IMR-90 (cell line): ENCODE data around the gene ARID3C. TPM values are rescaled to one million over a fixed set of nuclear protein-coding genes. Genes with fewer than 3 reads are reported as not detected.

ENCODE experiments used
- ATAC-seq: fragments of 200-7000 bp; cut with Tn5 transposase; 2 replicates; pipeline ENCODE4 v1.9.1; 2020; ENCODE audit warnings: low read depth, mild to moderate bottlenecking, moderate library complexity
- BruUV-seq: library from RNA; stranded (reverse); fragments of 400-500 nt; replicated peaks from 2 replicates; lab custom pipeline; 2021; lab: Mats Ljungman, UMichigan
- CTCF ChIA-PET: fragments of 300-600 bp; formaldehyde crosslinking; extraction: SDS; loops from one replicate; lab custom pipeline; 2021; ENCODE audit warnings: antibody characterized with exemption; lab: Yijun Ruan, JAX
- POLR2A ChIA-PET: fragments of 300-600 bp; sonication (Branson Sonifier 250); formaldehyde crosslinking; loops from one replicate; lab custom pipeline; 2022; ENCODE audit warnings: antibody characterized with exemption; ENCODE audit not compliant: unreplicated experiment; lab: Charles Lee
- DNase-seq: peaks from one replicate; pipeline ENCODE4 v3.0.0; 2013
- H2AFZ ChIP-seq: replicated peaks from 2 replicates; pipeline ENCODE3; 2013; ENCODE audit warnings: low read length, mild to moderate bottlenecking; ENCODE audit not compliant: poor library complexity
- H2AK5ac ChIP-seq: 2 replicates; pipeline ENCODE4 v1.6.1; 2013; ENCODE audit warnings: low read depth, low read length, inconsistent platforms
- H2AK9ac ChIP-seq: replicated peaks from 2 replicates; pipeline ENCODE3; 2013; ENCODE audit warnings: mild to moderate bottlenecking, low read depth, low read length, moderate library complexity; ENCODE audit not compliant: poor library complexity
- H2BK120ac ChIP-seq: 2 replicates; pipeline ENCODE4 v1.6.1; 2013; ENCODE audit warnings: low read depth, low read length, inconsistent platforms
- H2BK15ac ChIP-seq: 3 replicates; pipeline ENCODE4 v1.6.1; 2013; ENCODE audit warnings: low read depth, low read length, inconsistent platforms
- H2BK20ac ChIP-seq: 2 replicates; pipeline ENCODE4 v1.6.1; 2013; ENCODE audit warnings: low read depth, mild to moderate bottlenecking, inconsistent platforms, low read length, moderate library complexity
- H2BK5ac ChIP-seq: 2 replicates; pipeline ENCODE4 v1.6.1; 2013; ENCODE audit warnings: mild to moderate bottlenecking, low read depth, low read length, inconsistent platforms; ENCODE audit not compliant: poor library complexity, severe bottlenecking
- H3K14ac ChIP-seq: replicated peaks from 2 replicates; pipeline ENCODE4 v1.6.1; 2013; ENCODE audit warnings: low read depth, low read length, inconsistent platforms
- H3K18ac ChIP-seq: 2 replicates; pipeline ENCODE4 v1.6.1; 2013; ENCODE audit warnings: low read depth, low read length, control low read depth
- H3K23ac ChIP-seq: 2 replicates; pipeline ENCODE4 v1.6.1; 2013; ENCODE audit warnings: low read depth, low read length, inconsistent platforms
- H3K27ac ChIP-seq: 2 replicates; pipeline ENCODE4 v1.5.1; 2013; ENCODE audit warnings: mild to moderate bottlenecking, control low read depth, low read length; ENCODE audit not compliant: insufficient read depth
- H3K27me3 ChIP-seq: 2 replicates; pipeline ENCODE4 v1.6.1; 2013; ENCODE audit warnings: low read length; ENCODE audit not compliant: control insufficient read depth, insufficient read depth
- H3K36me3 ChIP-seq: 2 replicates; pipeline ENCODE4 v1.6.1; 2013; ENCODE audit warnings: low read length, mixed read lengths; ENCODE audit not compliant: control insufficient read depth, insufficient read depth
- H3K4ac ChIP-seq: 2 replicates; pipeline ENCODE4 v1.6.1; 2013; ENCODE audit warnings: low read depth, low read length, inconsistent platforms
- H3K4me1 ChIP-seq: 2 replicates; pipeline ENCODE4 v1.6.1; 2013; ENCODE audit warnings: low read length, mixed read lengths; ENCODE audit not compliant: control insufficient read depth, insufficient read depth
- H3K4me2 ChIP-seq: 2 replicates; pipeline ENCODE4 v1.6.1; 2013; ENCODE audit warnings: low read depth, mild to moderate bottlenecking, control low read depth, low read length, moderate library complexity
- H3K4me3 ChIP-seq: 2 replicates; pipeline ENCODE4 v1.5.1; 2013; ENCODE audit warnings: low read depth, mild to moderate bottlenecking, control low read depth, low read length, moderate library complexity; ENCODE audit not compliant: insufficient read depth
- H3K56ac ChIP-seq: 2 replicates; pipeline ENCODE4 v1.6.1; 2013; ENCODE audit warnings: low read length, inconsistent platforms; ENCODE audit not compliant: insufficient read depth; ENCODE audit errors: extremely low read depth
- H3K79me1 ChIP-seq, 2 experiments: 2 replicates each; pipeline ENCODE4 v1.6.1; 2013; ENCODE audit warnings: low read length in 2 of 2, inconsistent platforms in 1 of 2, low read depth in 1 of 2
- H3K9ac ChIP-seq: 2 replicates; pipeline ENCODE4 v1.6.1; 2013; ENCODE audit warnings: low read depth, low read length, control low read depth
- H3K9me1 ChIP-seq: 2 replicates; pipeline ENCODE4 v1.6.1; 2013; ENCODE audit warnings: low read length, inconsistent platforms; ENCODE audit not compliant: insufficient read depth
- H3K9me3 ChIP-seq: 2 replicates; pipeline ENCODE4 v1.6.1; 2013; ENCODE audit warnings: low read length; ENCODE audit not compliant: control insufficient read depth, insufficient read depth
- H4K20me1 ChIP-seq: 2 replicates; pipeline ENCODE4 v1.6.1; 2013; ENCODE audit warnings: low read length, inconsistent platforms; ENCODE audit not compliant: insufficient read depth
- H4K5ac ChIP-seq: 2 replicates; pipeline ENCODE4 v1.6.1; 2013; ENCODE audit warnings: mild to moderate bottlenecking, low read depth, low read length, control low read depth
- H4K8ac ChIP-seq, 2 experiments: 2 replicates each; pipeline ENCODE4 v1.6.1; 2013; ENCODE audit warnings: low read depth in 2 of 2, low read length in 2 of 2, control low read depth in 1 of 2, inconsistent platforms in 1 of 2
- H4K91ac ChIP-seq: 2 replicates; pipeline ENCODE4 v1.6.1; 2013; ENCODE audit warnings: low read depth, low read length, inconsistent platforms; ENCODE audit not compliant: insufficient read depth
- MAFK ChIP-seq: IDR thresholded peaks from 2 replicates; pipeline ENCODE4 v1.6.1; 2012; ENCODE audit warnings: low read depth, low read length, improper control_type of control experiment
- MAZ ChIP-seq: IDR thresholded peaks from 2 replicates; pipeline ENCODE4 v1.6.1; 2012; ENCODE audit warnings: low read depth, mild to moderate bottlenecking, low read length, improper control_type of control experiment, moderate library complexity, borderline replicate concordance
- RAD21 ChIP-seq: IDR thresholded peaks from 2 replicates; pipeline ENCODE4 v1.6.1; 2012; ENCODE audit warnings: low read length, improper control_type of control experiment
- RCOR1 ChIP-seq: IDR thresholded peaks from 2 replicates; pipeline ENCODE4 v1.6.1; 2012; ENCODE audit warnings: mild to moderate bottlenecking, low read length, improper control_type of control experiment; ENCODE audit not compliant: insufficient replicate concordance
- RFX5 ChIP-seq: IDR thresholded peaks from 2 replicates; pipeline ENCODE4 v1.8.0; 2012; ENCODE audit warnings: low read depth, mild to moderate bottlenecking, low read length, moderate library complexity
- SMC3 ChIP-seq: fragments of 150-350 bp; IDR thresholded peaks from 2 replicates; pipeline ENCODE4 v1.6.1; 2016; ENCODE audit warnings: low read depth, mild to moderate bottlenecking, antibody characterized with exemption, low read length, moderate library complexity
- WGBS, 2 experiments: methylation state at CpG; one replicate each; pipeline versions ENCODE4 v1.1.5 to v1.1.7; 2013; ENCODE audit warnings: missing lambda C conversion rate in 2 of 2; ENCODE audit not compliant: insufficient read length in 1 of 2; ENCODE audit errors: extremely low coverage in 2 of 2; 5-methylcytosine and 5-hydroxymethylcytosine counted together
- dilution Hi-C: fragments of 300-500 bp; cut with HindIII; formaldehyde crosslinking; loops from one replicate; pipeline ENCODE4 v1.14.3; 2018; ENCODE audit warnings: low sequenced_read_pairs; ENCODE audit not compliant: unreplicated experiment
- in situ Hi-C: fragments of 300-500 bp; cut with MboI; formaldehyde crosslinking; loops from 3 replicates; pipeline ENCODE4 v1.14.3; 2019; ENCODE audit warnings: low sequenced_read_pairs, inconsistent platforms, mixed read lengths
- intact Hi-C: fragments of 100-400 bp; cut with micrococcal nuclease; formaldehyde crosslinking; loops from 2 replicates; pipeline ENCODE4 v1.10.0; 2022
- polyA plus RNA-seq, 3 experiments: library from polyadenylated mRNA; depleted of rRNA; stranded (reverse); fragments of >200 nt; gene quantifications; 2 replicates each; pipeline ENCODE4 v1.2.3, GENCODE V29; 2012; ENCODE audit warnings: low replicate concordance in 1 of 3
- total RNA-seq: library from RNA; depleted of rRNA; stranded (reverse); fragments of >200 nt; gene quantifications from 2 replicates; pipeline ENCODE4 v1.2.3, GENCODE V29; 2012
- TF ChIP-seq, protein P1 (sequence below): fragments of 150-350 bp; IDR thresholded peaks from 2 replicates; pipeline ENCODE4 v1.6.1; 2017; ENCODE audit warnings: mild to moderate bottlenecking, antibody characterized with exemption, low read length, low read depth
- TF ChIP-seq, protein P2 (sequence below): conservative IDR thresholded peaks from 2 replicates; pipeline ENCODE4 v1.5.1; 2012; ENCODE audit warnings: mild to moderate bottlenecking, low read depth, low read length, improper control_type of control experiment

ARID3C gene
- total and polyA plus RNA-seq, 2 of the 4 experiments (the other 2 are of a cell fraction): 0.07 TPM; not detected in 1

DNA sequence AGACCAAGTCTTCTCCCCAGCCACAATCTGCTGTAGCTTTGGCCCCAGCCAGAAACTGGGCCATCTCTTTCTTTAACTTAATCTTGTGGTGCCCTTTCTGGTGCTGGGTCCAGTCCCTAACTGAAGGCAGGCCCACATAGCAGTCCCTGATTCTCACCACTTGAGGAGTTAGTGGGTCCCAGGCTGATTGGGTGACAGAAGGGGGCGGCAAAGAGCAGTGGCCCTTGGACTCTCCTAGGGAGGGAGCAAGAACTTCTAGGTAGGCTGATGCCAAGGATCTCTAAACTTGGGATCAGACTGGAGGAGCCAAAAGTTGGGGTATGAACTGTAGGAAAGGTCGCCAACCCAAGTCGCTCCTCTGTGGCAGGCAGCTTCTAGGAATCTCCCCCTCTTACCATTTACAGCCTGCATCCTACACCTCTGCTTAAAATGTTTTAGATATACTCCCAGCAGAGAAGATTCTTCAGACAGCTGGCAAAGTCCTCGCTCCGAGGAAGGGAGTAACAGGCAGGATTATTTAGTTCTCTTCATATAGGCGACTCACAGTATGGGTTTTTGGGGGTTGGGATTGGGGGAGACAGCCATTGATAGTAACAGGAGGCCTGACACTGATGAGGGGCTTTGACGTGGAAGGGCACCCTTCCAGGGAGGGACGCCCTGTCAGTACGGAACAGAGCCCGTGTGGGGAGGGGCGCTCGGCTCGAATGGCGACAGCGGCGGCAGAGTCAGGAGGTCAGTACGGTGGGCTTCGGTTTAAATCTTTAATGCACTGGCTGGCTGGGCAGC lies 35.6 kb upstream of the ARID3C start:
- intact Hi-C loops: no loop called here
- Histone ChIP-seq H4K5ac (no peak overlapping the region), H3K79me1 (peaks cover 26 to 34% of the 10 kb centered on the region in 2 experiments), H2BK15ac (no peak overlapping the region), H3K18ac (no peak overlapping the region), H3K36me3 (peaks cover 7% of the 10 kb centered on the region), H3K27me3 (no peaks in the 10 kb centered on the region), H3K9me3 (no peaks in the 10 kb centered on the region), H2BK5ac (peak overlapping the region; percentile 18), H2BK120ac (no peak overlapping the region), H3K4me1 (no peaks in the 10 kb centered on the region), H3K9ac (peak overlapping the region; percentile 67), H3K9me1 (peaks cover 13% of the 10 kb centered on the region), H3K4ac (peak overlapping the region; percentile 74), H3K23ac (peak overlapping the region; percentile 71), H3K4me2 (peak overlapping the region; percentile 73), H2AK9ac (peak overlapping the region; percentile 89), H2AFZ (peak overlapping the region; percentile 96), H2BK20ac (no peak overlapping the region), H3K4me3 (peak overlapping the region; percentile 56), H4K20me1 (peaks cover 9% of the 10 kb centered on the region), H3K14ac (peak overlapping the region; percentile 44), H3K27ac (peak overlapping the region; percentile 66), H2AK5ac (peak overlapping the region; percentile 82; the same call in 1 of the 2 replicates), H4K91ac (no peak overlapping the region), H3K56ac (no peak overlapping the region), H4K8ac (peak overlapping the region in 1 of 2 experiments; percentile 80; a peak in 1 of 4 replicates)
- ChIA-PET POLR2A (no interaction called here), CTCF (interaction anchor here (0.5 to 2.4 kb wide), 4 partner anchors 12 to 47 kb away, joined by 3 to 7 read pairs (median 5); partner anchors contain the start of gene IL11RA)
- TF ChIP-seq RFX5 (no peak), MAZ (peak; percentile 44; the same call in 1 of the 2 replicates), RAD21 (peak; percentile 54), RCOR1 (no peak), MAFK (no peak), SMC3 (peak; percentile 61)
- TF ChIP-seq, protein P1, sequence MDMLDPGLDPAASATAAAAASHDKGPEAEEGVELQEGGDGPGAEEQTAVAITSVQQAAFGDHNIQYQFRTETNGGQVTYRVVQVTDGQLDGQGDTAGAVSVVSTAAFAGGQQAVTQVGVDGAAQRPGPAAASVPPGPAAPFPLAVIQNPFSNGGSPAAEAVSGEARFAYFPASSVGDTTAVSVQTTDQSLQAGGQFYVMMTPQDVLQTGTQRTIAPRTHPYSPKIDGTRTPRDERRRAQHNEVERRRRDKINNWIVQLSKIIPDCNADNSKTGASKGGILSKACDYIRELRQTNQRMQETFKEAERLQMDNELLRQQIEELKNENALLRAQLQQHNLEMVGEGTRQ: no peak
- TF ChIP-seq, protein P2, sequence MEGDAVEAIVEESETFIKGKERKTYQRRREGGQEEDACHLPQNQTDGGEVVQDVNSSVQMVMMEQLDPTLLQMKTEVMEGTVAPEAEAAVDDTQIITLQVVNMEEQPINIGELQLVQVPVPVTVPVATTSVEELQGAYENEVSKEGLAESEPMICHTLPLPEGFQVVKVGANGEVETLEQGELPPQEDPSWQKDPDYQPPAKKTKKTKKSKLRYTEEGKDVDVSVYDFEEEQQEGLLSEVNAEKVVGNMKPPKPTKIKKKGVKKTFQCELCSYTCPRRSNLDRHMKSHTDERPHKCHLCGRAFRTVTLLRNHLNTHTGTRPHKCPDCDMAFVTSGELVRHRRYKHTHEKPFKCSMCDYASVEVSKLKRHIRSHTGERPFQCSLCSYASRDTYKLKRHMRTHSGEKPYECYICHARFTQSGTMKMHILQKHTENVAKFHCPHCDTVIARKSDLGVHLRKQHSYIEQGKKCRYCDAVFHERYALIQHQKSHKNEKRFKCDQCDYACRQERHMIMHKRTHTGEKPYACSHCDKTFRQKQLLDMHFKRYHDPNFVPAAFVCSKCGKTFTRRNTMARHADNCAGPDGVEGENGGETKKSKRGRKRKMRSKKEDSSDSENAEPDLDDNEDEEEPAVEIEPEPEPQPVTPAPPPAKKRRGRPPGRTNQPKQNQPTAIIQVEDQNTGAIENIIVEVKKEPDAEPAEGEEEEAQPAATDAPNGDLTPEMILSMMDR: peak; percentile 99
- peak; percentile 39 for ATAC-seq
- in situ Hi-C loops: no loop called here
- dilution Hi-C loops: no loop called here
- WGBS, 2 experiments: no CpG with 5 or more reads among the region's 18 CpGs
- BruUV-seq: no TSS peak
- peak; percentile 69 for DNase-seq
